GM20000 (cell line): ENCODE measurements around the gene DTNBP1.

ENCODE experiments used
- DNase-seq: peaks from one replicate; pipeline ENCODE4 v3.0.0; 2012; ENCODE audit warnings: low spot score
- TF ChIP-seq, protein P1 (sequence below): IDR thresholded peaks from 2 replicates; pipeline ENCODE4 v1.5.1; 2012; ENCODE audit warnings: mild to moderate bottlenecking, control low read depth; ENCODE audit errors: extremely low read depth, missing control alignments

Gene DTNBP1

GRCh38 chr6:15572296-15573016, 90.4 kb downstream of the DTNBP1 start:
- TF ChIP-seq, protein P1, sequence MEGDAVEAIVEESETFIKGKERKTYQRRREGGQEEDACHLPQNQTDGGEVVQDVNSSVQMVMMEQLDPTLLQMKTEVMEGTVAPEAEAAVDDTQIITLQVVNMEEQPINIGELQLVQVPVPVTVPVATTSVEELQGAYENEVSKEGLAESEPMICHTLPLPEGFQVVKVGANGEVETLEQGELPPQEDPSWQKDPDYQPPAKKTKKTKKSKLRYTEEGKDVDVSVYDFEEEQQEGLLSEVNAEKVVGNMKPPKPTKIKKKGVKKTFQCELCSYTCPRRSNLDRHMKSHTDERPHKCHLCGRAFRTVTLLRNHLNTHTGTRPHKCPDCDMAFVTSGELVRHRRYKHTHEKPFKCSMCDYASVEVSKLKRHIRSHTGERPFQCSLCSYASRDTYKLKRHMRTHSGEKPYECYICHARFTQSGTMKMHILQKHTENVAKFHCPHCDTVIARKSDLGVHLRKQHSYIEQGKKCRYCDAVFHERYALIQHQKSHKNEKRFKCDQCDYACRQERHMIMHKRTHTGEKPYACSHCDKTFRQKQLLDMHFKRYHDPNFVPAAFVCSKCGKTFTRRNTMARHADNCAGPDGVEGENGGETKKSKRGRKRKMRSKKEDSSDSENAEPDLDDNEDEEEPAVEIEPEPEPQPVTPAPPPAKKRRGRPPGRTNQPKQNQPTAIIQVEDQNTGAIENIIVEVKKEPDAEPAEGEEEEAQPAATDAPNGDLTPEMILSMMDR = no peak

GRCh38 chr6:15570171-15570570, 92.7 kb downstream of the DTNBP1 start:
- TF ChIP-seq, protein P1 = no peak
- no peak for DNase-seq

More at GRCh38 chr6:15572296-15573016, 90.4 kb downstream of the DTNBP1 start:
- DNase-seq = no peak

GRCh38 chr6:15569035-15569995, 93.5 kb downstream of the DTNBP1 start:
- no peak for DNase-seq
- TF ChIP-seq, protein P1 = no peak

DNA sequence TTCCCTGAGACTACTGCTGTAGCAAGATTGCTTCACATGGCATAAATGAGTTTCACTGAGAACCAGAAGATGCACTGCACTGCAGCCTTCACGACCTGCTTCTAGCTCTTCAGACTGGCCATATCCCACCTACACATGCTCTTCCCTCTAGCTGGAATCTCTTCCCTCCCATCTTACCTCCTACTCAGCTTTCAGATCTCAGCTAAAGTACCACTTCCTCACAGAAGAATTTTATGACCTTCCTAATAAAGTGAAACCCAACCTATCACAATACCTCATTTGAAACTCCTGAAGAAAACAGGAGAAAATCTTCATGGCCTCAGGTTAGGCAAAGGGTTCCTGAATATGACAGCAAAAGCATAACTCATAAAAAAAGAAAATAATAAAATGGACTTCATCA, 99.9 kb downstream of the DTNBP1 start:
- TF ChIP-seq, protein P1 = no peak
- DNase-seq = no peak

- TF ChIP-seq, protein P1 = no peak
- DNase-seq = no peak
These were observed 101.2 kb downstream of the DTNBP1 start for GRCh38 chr6:15561447-15562199.

- TF ChIP-seq, protein P1 = no peak
- DNase-seq = no peak
These were observed 102.1 kb downstream of the DTNBP1 start for GRCh38 chr6:15560713-15561112.
